BLaER1 treated with 17β-estradiol and CSF1 and Interleukin-3, amounts not matched to agents 10 nM and 100 nM (cell line): ENCODE results near the gene UHRF1.

Experiments used
- H3K27ac ChIP-seq, 11 experiments: shearing (Covaris generic); formaldehyde crosslinking; 2 replicates each; pipeline ENCODE4 v1.8.1; 2022
- H3K27me3 ChIP-seq, 11 experiments: shearing (Covaris generic); formaldehyde crosslinking; 2 replicates each; pipeline ENCODE4 v1.8.1; 2022
- H3K36me3 ChIP-seq, 11 experiments: shearing (Covaris generic); formaldehyde crosslinking; 2 replicates each; pipeline ENCODE4 v1.8.1; 2022
- H3K4me1 ChIP-seq, 10 experiments: shearing (Covaris generic); formaldehyde crosslinking; 2 replicates each; pipeline ENCODE4 v1.8.1; 2022
- H3K4me2 ChIP-seq, 11 experiments: shearing (Covaris generic); formaldehyde crosslinking; 2 replicates each; pipeline ENCODE4 v1.8.1; 2022
- H3K4me3 ChIP-seq, 10 experiments: shearing (Covaris generic); formaldehyde crosslinking; 2 replicates each; pipeline ENCODE4 v1.8.1; 2022
- H3K9ac ChIP-seq, 11 experiments: shearing (Covaris generic); formaldehyde crosslinking; 2 replicates each; pipeline ENCODE4 v1.8.1; 2022
- H3K9me3 ChIP-seq, 11 experiments: shearing (Covaris generic); formaldehyde crosslinking; replicated peaks in 1 of 11; 2 replicates each; pipeline ENCODE4 v1.8.1; 2022
- H4K20me1 ChIP-seq, 11 experiments: shearing (Covaris generic); formaldehyde crosslinking; 2 replicates each; pipeline ENCODE4 v1.8.1; 2022
- Cebpa-rat ChIP-seq, 11 experiments: shearing (Covaris generic); IDR thresholded peaks; 2 replicates each; pipeline ENCODE4 v1.8.1; 2022

UHRF1 gene

DNA sequence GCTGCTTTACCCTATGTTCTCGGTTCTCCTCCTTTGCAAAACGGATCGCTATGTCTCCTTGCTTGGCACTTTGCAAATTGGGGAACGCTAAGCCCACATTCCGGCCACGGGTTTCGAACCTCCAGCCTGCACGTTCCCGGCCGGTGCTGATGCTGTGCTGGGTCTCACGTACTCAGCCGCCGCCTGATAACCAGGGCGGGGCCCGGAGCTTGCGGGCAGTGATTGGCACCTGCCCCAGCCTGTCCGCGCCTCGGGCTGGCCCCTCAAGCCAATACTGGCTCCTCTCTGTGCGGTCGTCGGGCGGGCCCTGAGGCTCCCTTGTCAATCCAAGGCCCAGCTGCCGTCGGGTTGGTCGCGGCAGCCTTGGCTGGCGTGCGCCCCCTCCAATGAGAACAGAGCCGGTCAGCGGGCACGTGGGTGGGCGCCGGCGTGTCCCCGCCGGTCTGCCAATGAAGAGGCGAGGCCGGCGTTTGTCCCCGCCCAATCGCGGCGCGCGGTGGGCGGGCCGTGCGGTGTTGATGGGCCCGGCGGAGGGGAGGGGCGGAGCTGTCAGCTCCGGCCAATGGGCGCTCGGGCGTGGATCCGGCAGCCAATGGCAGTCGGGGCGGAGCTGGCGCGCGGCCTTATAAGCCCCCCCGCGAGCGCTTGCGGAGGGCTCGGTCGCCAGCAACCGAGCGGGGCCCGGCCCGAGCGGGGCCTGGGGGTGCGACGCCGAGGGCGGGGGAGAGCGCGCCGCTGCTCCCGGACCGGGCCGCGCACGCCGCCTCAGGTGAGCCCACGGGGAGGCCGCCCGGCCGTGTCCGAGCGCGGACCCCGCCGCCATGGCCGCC, 59.4 kb downstream of the UHRF1 start, which contains the start of gene KDM4B:
Gene KDM4B, plus strand, starts transcription at position 652 of the 830 bp plus-strand sequence. CDS start 63,778 bp downstream, outside the sequence.
- Histone ChIP-seq H3K36me3 (peaks cover 0 to 25% (median 18%) of the 10 kb centered on the region in 11 experiments; a peak in 19 of 22 replicates), H3K4me1 (peaks cover 61 to 86% (median 75%) of the 10 kb centered on the region in 10 experiments), H3K27ac (peak within 1 kb of the TSS; percentile 82 to 92 (median 86)), H3K9ac (peak within 1 kb of the TSS; percentile 87 to 97 (median 91)), H3K9me3 (no peaks in the 10 kb centered on the region), H4K20me1 (peaks cover 41 to 92% (median 88%) of the 10 kb centered on the region in 11 experiments), H3K4me2 (peak within 1 kb of the TSS; percentile 93 to 100 (median 98)), H3K4me3 (peak within 1 kb of the TSS; percentile 74 to 95 (median 80)), H3K27me3 (no peaks in the 10 kb centered on the region; a peak in 1 of 22 replicates)
- TF ChIP-seq Cebpa-rat (IDR thresholded peaks at IDR 0.05), result no peak

- H3K4me2 ChIP-seq, result peak overlapping the region; percentile 93 to 100 (median 98)
- H4K20me1 ChIP-seq, result peaks cover 48 to 92% (median 86%) of the 10 kb centered on the region in 11 experiments
- H3K4me1 ChIP-seq, result peaks cover 67 to 88% (median 81%) of the 10 kb centered on the region in 10 experiments
- peak overlapping the region; percentile 74 to 95 (median 80) for H3K4me3 ChIP-seq
- peak overlapping the region; percentile 87 to 97 (median 91) for H3K9ac ChIP-seq
- peaks cover 0 to 19% (median 11%) of the 10 kb centered on the region in 11 experiments; a peak in 19 of 22 replicates for H3K36me3 ChIP-seq
- peak overlapping the region; percentile 82 to 92 (median 86) for H3K27ac ChIP-seq
- H3K27me3 ChIP-seq, result no peaks in the 10 kb centered on the region; a peak in 1 of 22 replicates
- no peak for TF ChIP-seq Cebpa-rat (IDR thresholded peaks at IDR 0.05)
- no peaks in the 10 kb centered on the region for H3K9me3 ChIP-seq
Measured at GRCh38 chr19:4969292-4969771, 60.0 kb downstream of the UHRF1 start.

GRCh38 chr19:4969772-4970531, 60.7 kb downstream of the UHRF1 start:
- H3K27me3 ChIP-seq, result no peaks in the 10 kb centered on the region; a peak in 1 of 22 replicates
- peak overlapping the region; percentile 74 to 95 (median 80) for H3K4me3 ChIP-seq
- H3K4me2 ChIP-seq, result peak overlapping the region; percentile 93 to 100 (median 98)
- H3K4me1 ChIP-seq, result peaks cover 74 to 89% (median 87%) of the 10 kb centered on the region in 10 experiments
- H3K27ac ChIP-seq, result peak overlapping the region; percentile 82 to 92 (median 86)
- no peak for TF ChIP-seq Cebpa-rat (IDR thresholded peaks at IDR 0.05)
- H3K9me3 ChIP-seq, result no peaks in the 10 kb centered on the region
- H4K20me1 ChIP-seq, result peaks cover 54 to 92% (median 86%) of the 10 kb centered on the region in 11 experiments
- peak overlapping the region; percentile 87 to 97 (median 91) for H3K9ac ChIP-seq
- H3K36me3 ChIP-seq, result peaks cover 0 to 12% (median 5%) of the 10 kb centered on the region in 11 experiments; a peak in 19 of 22 replicates

GRCh38 chr19:4970558-4971423, 61.5 kb downstream of the UHRF1 start:
- H3K27ac ChIP-seq, result peak overlapping the region; percentile 53 to 92 (median 85); a peak in 21 of 22 replicates
- no peak for TF ChIP-seq Cebpa-rat (IDR thresholded peaks at IDR 0.05)

DNA sequence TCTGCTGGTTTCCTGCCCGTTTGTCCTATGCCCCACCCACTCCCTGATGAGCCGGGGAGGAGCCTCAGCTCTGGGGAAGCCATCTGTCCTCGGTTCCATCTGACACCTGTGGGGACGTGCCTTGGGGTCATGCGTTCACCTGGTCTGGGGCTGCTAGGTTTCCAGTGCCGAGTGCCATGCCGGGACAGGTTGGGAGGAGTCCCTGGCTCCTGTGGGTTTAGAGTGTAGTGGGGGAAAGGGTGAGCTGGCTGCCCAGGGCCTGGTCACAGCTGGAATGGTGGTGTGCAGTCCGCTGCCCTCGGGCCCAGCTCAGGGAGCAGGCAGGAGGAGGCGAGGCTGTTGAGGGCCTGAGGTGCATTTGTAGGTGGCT, 62.1 kb downstream of the UHRF1 start:
- Histone ChIP-seq H3K27me3 (no peaks in the 10 kb centered on the region; a peak in 1 of 22 replicates), H3K4me2 (peak overlapping the region; percentile 93 to 100 (median 98)), H3K4me3 (peak overlapping the region; percentile 74 to 95 (median 80)), H4K20me1 (peaks cover 45 to 92% (median 76%) of the 10 kb centered on the region in 11 experiments), H3K27ac (peak overlapping the region in 9 of 11 experiments; percentile 82 to 92 (median 85); a peak in 18 of 22 replicates), H3K36me3 (no peaks in the 10 kb centered on the region; a peak in 1 of 22 replicates), H3K9me3 (no peaks in the 10 kb centered on the region), H3K4me1 (peaks cover 79 to 90% (median 87%) of the 10 kb centered on the region in 10 experiments), H3K9ac (peak overlapping the region; percentile 87 to 97 (median 91))
- TF ChIP-seq Cebpa-rat (IDR thresholded peaks at IDR 0.05), result no peak

More at GRCh38 chr19:4970558-4971423, 61.5 kb downstream of the UHRF1 start:
- Histone ChIP-seq H3K4me1 (peaks cover 79 to 90% (median 87%) of the 10 kb centered on the region in 10 experiments), H3K4me2 (peak overlapping the region; percentile 93 to 100 (median 98)), H3K9me3 (no peaks in the 10 kb centered on the region), H4K20me1 (peaks cover 49 to 92% (median 82%) of the 10 kb centered on the region in 11 experiments), H3K27me3 (no peaks in the 10 kb centered on the region; a peak in 1 of 22 replicates), H3K36me3 (peaks cover 0 to 4% (median 0%) of the 10 kb centered on the region in 11 experiments; a peak in 3 of 22 replicates), H3K9ac (peak overlapping the region; percentile 87 to 97 (median 91)), H3K4me3 (peak overlapping the region; percentile 74 to 95 (median 80))

GRCh38 chr19:4971816-4972495, 62.7 kb downstream of the UHRF1 start:
- Histone ChIP-seq H3K4me1 (peaks cover 79 to 90% (median 87%) of the 10 kb centered on the region in 10 experiments), H4K20me1 (peaks cover 45 to 92% (median 75%) of the 10 kb centered on the region in 11 experiments), H3K36me3 (peaks cover 0 to under 1% (median 0%) of the 10 kb centered on the region in 11 experiments; a peak in 1 of 22 replicates), H3K27me3 (no peaks in the 10 kb centered on the region; a peak in 1 of 22 replicates), H3K4me3 (peak overlapping the region in 5 of 10 experiments; percentile 74 to 95 (median 88); a peak in 8 of 20 replicates), H3K27ac (peak overlapping the region in 9 of 11 experiments; percentile 35 to 92 (median 85); a peak in 16 of 22 replicates), H3K9ac (peak overlapping the region; percentile 87 to 97 (median 91); a peak in 20 of 22 replicates), H3K4me2 (peak overlapping the region; percentile 93 to 100 (median 98)), H3K9me3 (no peaks in the 10 kb centered on the region)
- no peak for TF ChIP-seq Cebpa-rat (IDR thresholded peaks at IDR 0.05)
